ENCODE results near the gene BTG2.
A peak's percentile ranks its signal among the peaks of the same experiment; 100 is the strongest.

BTG2 gene

DNA sequence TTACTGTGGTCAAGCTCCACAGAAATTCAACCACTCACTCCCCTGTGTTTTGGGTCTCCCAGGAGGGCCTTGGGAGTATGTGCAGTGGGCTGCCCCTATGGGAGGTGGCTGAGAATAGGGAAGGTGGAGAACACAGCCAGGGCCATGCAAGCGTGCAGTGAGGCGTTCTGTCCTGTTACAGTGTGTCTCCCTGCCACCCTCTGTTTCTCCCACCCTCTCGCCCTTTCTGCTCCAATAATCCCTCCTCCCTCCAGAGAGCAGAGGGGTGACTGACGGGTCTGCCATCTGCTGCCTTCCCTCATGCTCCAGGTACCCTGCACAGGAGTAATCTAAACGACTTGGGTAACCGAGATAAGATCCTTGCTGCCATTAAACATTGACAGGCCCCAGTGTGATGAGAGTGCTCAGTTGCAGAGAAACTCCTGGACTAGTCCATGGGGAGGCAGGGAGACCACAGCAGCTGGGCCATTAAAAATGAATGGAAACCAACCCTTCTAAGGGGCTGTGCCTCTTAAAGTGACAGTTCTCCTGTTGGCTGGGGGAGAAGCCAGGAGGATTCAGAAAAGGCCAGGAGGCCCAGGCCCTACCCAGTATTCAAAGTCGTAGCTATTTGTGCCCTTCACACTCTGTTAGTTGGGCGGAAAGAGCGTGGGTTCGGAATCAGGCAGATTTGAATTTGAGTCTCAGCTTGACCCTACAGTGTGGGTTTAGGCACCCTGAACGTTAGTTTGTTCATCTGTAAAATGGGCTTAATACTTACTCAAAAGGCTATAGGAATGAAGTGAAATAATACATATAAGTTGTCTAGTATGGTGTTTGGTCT lies 22.4 kb upstream of the BTG2 start:
- Mint-ChIP-seq H3K27ac (no peak overlapping the region), H3K4me1 (ENCODE audit: low read depth) (peaks cover 53% of the 10 kb centered on the region)

DNA sequence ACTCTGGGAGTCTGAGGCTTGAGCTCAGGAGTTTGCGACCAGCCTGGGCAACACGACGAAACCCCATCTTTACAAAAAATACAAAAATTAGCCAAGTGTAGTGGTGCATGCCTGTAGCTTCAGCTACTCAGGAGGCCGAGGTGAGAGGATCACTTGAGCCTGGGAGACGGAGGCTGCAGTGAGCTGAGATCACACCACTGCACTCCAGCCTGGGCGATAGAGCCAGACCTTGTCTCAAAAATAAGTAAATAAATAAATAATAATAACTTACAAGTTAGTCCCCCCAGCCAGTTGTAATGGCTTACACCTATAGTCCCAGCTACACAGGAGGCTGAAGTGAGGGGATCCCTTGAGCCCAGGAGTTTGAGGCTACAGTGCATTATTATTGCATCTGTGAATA lies 21.7 kb upstream of the BTG2 start:
- Mint-ChIP-seq H3K36me3 (ENCODE audit: low read depth) (peaks cover 2% of the 10 kb centered on the region), H3K27me3 (no peaks in the 10 kb centered on the region), H3K9me3 (no peaks in the 10 kb centered on the region), H3K27ac (no peak overlapping the region), H3K4me3 (no peak overlapping the region), H3K4me1 (ENCODE audit: low read depth) (peaks cover 53% of the 10 kb centered on the region)
- no peak for DNase-seq

More for the DNA sequence above, 22.4 kb upstream of the BTG2 start:
- DNase-seq = no peak
- peaks cover under 1% of the 10 kb centered on the region for H3K36me3 Mint-ChIP-seq (ENCODE audit: low read depth)
- no peaks in the 10 kb centered on the region for H3K9me3 Mint-ChIP-seq
- H3K4me3 Mint-ChIP-seq = no peak overlapping the region
- no peaks in the 10 kb centered on the region for H3K27me3 Mint-ChIP-seq

DNA sequence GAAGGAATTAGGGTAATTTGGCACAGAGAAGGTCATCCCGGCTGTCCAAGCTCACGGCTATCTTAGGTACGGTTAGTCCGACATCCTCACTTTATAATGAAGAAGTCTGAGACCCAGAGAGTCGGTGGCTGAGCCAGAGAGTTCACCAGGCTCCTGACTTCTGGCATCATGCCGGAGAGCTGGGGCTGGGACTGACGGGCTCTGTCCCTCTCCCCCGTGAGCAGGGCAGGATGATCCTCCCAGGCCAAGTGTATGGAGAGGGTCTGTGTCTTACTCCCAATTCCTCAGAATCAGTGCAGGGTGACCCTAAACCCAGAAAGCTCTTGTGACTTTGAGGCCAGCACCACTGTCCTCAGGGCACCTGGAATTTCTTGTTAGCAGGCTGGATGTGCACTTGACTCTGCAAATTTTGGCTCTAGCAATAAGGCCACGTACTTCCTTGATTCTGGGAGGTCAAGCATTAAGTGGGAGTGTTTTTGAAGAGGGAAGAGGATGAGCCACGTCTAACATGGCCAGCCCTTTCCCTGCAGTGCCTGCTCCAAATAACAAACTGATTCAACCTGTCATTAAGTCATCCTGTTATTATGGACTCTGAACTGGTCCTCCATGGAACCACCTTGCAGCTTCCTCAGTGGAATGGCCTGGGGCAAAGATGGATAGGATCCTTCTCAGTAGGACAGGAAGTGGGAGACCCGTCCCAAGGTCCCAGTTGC lies 20.8 kb upstream of the BTG2 start:
- peaks cover 58% of the 10 kb centered on the region for H3K4me1 Mint-ChIP-seq (ENCODE audit: low read depth)
- no peak overlapping the region for H3K27ac Mint-ChIP-seq
- peaks cover 2% of the 10 kb centered on the region for H3K36me3 Mint-ChIP-seq (ENCODE audit: low read depth)

DNA sequence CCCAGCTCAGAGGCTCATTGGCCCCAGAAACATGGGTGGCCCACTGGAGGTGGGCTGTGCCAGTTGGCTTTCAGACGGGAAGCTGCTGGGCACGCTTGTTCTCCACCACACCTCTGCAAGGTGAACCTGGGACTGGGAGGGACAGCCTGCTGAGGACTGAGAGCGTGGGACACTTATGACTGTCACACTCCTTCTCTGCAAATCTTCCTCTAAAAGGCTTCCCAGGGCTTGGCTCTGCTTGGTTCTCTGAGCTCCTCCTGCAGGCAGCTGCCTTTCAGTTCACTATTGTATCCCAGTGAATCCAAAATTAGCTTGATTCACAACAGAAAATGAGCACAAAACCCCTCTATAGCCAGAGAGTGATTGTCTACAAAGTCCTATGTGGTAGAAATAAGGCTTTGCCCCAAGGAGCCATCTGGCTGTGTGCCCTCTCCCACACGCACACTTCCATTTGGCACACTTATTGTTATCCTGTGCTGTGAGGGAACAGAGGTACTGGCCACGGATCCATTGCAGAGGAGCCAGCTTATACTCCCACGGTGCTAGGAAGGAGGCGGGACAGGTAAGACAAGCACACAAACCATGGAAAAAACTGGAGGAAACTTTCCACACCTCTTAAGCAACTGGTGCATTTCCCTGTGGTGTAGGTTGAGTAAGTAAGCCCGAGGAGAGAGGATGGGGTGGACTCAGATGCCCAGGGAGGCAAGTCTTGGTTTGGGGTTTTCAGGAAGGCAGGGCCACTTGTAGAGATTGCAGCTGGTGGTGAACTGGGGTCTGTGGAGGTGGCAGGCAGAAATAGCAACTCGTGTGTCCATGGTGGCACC lies 18.9 kb upstream of the BTG2 start:
- Mint-ChIP-seq H3K27me3 (no peaks in the 10 kb centered on the region), H3K4me1 (ENCODE audit: low read depth) (peaks cover 68% of the 10 kb centered on the region), H3K36me3 (ENCODE audit: low read depth) (peaks cover 2% of the 10 kb centered on the region), H3K27ac (peak overlapping the region; percentile 99), H3K4me3 (peak overlapping the region; percentile 53), H3K9me3 (no peaks in the 10 kb centered on the region)
- DNase-seq = no peak

More for the DNA sequence above, 20.8 kb upstream of the BTG2 start:
- no peaks in the 10 kb centered on the region for H3K27me3 Mint-ChIP-seq
- H3K9me3 Mint-ChIP-seq = no peaks in the 10 kb centered on the region
- no peak for DNase-seq
- no peak overlapping the region for H3K4me3 Mint-ChIP-seq

DNA sequence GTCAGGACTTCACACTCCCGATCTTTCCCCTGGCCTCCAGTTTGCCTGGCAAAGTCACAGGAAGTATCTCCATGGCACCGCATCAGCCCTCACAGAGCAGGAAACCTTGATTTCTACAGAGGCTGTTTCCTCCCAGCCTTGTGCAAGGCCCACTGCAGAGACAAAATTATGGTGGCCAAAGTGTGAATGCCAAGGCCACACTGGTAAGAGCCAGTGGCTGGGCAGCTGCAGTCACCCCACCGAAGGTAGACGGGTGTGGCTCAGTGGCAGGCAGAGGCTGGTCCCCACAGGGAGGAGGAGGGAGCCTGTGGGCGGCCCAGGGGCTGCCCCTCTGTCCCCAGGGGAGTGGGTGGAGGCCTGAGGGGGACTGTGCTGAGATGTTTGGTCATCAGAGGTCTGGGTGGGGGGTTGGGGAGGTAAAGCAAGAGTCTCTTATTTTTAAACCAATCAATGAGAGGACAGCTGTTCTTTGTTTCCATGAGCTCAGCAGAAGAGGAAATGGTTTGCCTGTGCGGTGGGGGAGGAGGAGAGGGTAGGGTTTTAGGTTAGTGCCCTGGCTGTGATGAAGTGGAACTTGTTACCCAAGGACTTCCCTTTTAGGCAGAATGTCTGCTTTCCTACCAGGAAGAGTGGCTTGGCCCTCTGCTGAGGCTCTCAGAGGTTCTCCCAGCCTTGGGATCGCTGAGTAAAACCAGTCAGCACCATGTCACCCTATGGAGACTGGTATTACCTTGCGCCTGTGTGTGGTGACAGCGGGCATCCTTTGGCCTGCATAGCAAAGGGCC lies 18.0 kb upstream of the BTG2 start:
- peaks cover 3% of the 10 kb centered on the region for H3K9me3 Mint-ChIP-seq
- peaks cover 74% of the 10 kb centered on the region for H3K4me1 Mint-ChIP-seq (ENCODE audit: low read depth)
- H3K27me3 Mint-ChIP-seq = no peaks in the 10 kb centered on the region
- DNase-seq = peak; percentile 79
- peak overlapping the region; percentile 99 for H3K27ac Mint-ChIP-seq
- peaks cover 2% of the 10 kb centered on the region for H3K36me3 Mint-ChIP-seq (ENCODE audit: low read depth)
- peak overlapping the region; percentile 53 for H3K4me3 Mint-ChIP-seq

DNA sequence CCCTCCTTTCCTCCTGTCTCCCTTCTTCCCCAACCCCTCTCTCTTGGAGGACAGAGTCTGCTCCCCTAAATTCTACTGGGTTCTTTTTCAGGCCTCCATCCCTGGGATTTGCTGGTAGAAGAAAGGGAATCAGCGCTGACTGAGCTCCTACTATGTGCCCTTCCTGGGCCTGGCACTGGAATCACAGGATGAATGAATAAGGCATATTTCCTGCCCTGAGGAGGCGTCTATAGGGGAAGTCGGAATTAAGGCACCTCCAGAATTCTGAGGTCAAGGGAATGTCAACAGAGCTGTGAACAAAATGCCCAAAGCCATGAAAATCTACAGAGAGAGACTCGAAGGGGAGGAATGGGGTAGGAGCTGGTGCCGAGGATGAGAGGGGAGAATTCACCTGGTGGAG lies 17.4 kb upstream of the BTG2 start:
- peak overlapping the region; percentile 53 for H3K4me3 Mint-ChIP-seq
- DNase-seq = no peak
- peaks cover 2% of the 10 kb centered on the region for H3K36me3 Mint-ChIP-seq (ENCODE audit: low read depth)
- peak overlapping the region; percentile 99 for H3K27ac Mint-ChIP-seq
- H3K4me1 Mint-ChIP-seq (ENCODE audit: low read depth) = peaks cover 75% of the 10 kb centered on the region
- H3K27me3 Mint-ChIP-seq = no peaks in the 10 kb centered on the region
- peaks cover 3% of the 10 kb centered on the region for H3K9me3 Mint-ChIP-seq

DNA sequence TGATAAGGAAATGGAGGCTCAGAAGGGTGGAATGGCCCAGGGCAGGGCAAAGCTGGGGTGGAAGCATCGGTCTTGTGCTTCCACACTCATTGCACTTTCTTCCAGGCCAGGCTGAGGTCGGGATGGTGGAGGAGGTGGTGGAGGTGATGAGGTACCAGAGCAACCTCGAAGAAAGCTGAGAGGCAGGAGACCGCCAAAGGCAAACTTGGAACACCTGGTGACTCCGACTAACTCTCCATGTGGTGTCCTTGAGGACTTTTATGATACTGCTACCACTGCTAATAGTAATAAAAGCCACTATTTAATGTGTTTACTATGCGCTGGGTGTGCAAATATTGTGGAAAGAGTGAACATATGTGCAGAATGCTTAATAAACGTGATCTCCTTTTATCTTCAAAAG lies 16.9 kb upstream of the BTG2 start:
- H3K4me1 Mint-ChIP-seq (ENCODE audit: low read depth) = peaks cover 76% of the 10 kb centered on the region
- peak overlapping the region; percentile 82 for H3K4me3 Mint-ChIP-seq
- peak overlapping the region; percentile 99 for H3K27ac Mint-ChIP-seq
- no peaks in the 10 kb centered on the region for H3K27me3 Mint-ChIP-seq
- H3K36me3 Mint-ChIP-seq (ENCODE audit: low read depth) = peaks cover 2% of the 10 kb centered on the region
- peaks cover 3% of the 10 kb centered on the region for H3K9me3 Mint-ChIP-seq
- DNase-seq = no peak

DNA sequence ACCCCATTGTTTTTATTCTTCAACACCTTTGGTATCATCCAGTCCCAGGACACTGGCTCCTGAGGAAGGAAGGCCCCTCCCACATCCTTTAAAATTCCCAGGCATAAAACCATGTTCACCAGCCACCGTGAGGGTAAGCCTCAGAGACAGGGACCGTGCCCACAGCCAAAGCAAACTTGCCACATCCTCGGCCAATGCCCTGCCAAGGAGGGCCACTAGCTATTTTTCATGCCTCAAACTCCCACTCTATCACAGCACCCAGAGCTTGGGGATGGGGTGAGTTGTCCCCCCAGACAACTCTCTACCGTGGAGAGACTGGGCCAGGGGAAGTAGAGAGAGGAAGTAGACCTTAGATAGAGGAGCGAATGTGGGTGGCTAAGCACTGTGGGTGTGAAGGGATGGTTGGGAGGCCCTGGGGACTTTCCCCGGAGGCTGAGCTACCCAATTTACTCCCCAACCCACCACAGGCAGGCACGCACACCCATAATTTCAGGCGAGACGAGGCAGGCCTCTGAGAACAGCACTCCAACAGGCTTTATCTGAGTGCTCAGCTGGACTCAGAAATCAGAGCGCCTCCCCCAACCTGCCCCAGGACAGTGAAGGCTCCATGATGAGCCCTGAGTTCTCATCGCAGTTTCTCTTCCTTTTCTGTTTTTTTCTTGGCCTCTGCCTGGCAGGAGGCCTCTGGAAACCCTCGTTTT lies 15.9 kb upstream of the BTG2 start:
- Mint-ChIP-seq H3K4me3 (peak overlapping the region; percentile 82), H3K36me3 (ENCODE audit: low read depth) (peaks cover 2% of the 10 kb centered on the region), H3K4me1 (ENCODE audit: low read depth) (peaks cover 77% of the 10 kb centered on the region), H3K9me3 (peaks cover 3% of the 10 kb centered on the region), H3K27ac (peak overlapping the region; percentile 99), H3K27me3 (no peaks in the 10 kb centered on the region)
- DNase-seq = peak; percentile 88

DNA sequence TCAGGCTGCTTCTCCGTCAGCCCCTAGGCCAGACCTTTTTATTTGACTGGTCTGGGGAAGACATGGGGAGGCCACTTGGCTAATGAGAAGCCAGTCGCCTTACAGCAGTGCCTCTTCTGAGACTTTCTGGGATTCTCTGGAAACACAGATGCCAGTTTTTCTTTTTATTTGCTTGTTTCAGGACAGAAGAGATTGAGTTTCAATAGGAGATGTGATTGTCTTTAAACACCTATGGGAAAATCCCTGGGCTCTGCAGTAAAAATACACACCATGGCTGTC lies 15.4 kb upstream of the BTG2 start:
- peaks cover 3% of the 10 kb centered on the region for H3K9me3 Mint-ChIP-seq
- peaks cover 2% of the 10 kb centered on the region for H3K36me3 Mint-ChIP-seq (ENCODE audit: low read depth)
- peak overlapping the region; percentile 99 for H3K27ac Mint-ChIP-seq
- no peak for DNase-seq
- no peaks in the 10 kb centered on the region for H3K27me3 Mint-ChIP-seq
- peaks cover 81% of the 10 kb centered on the region for H3K4me1 Mint-ChIP-seq (ENCODE audit: low read depth)
- H3K4me3 Mint-ChIP-seq = peak overlapping the region; percentile 82

DNA sequence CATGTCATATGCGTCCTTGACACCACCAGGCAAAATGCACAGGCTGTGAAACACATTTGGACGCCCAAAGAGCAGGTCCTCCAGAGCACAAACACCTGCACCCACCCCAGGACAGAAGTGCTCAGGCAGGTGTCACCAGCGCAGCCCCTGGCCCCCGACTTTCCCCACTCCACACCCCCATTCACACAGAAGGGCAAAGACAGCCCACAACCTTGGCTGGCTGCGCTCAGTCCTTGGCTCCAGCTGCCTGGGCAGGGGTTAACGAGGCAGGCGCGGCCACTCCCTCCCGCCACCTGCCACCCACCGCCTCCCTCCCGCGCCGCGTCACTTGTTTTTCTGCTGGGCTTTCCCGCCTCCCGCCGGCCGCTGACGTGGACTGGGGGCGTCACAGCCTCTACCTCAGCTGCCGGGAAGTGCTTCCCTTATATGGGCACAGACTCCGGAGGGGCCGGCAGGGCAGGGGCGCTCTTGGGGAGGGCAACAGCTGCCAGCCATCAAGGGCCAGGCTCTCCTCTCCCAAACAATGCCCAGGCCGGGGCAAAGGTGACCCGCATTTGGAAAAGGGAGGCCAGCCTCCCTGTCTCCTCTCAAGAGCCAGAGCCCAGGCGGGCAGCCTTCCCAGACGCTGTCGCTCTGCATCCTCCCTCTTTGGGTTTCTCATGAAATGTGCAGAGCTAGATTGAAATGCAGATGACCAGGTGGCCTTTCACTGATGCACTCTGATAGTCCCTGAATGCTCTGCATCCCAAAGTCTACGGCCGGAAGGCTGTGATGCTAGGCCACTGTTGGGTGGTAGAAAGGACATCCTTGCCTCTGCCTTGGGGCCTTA lies 14.8 kb upstream of the BTG2 start:
- Mint-ChIP-seq H3K27ac (peak overlapping the region; percentile 99), H3K4me1 (ENCODE audit: low read depth) (peaks cover 86% of the 10 kb centered on the region), H3K4me3 (peak overlapping the region; percentile 82), H3K27me3 (no peaks in the 10 kb centered on the region), H3K36me3 (ENCODE audit: low read depth) (peaks cover 2% of the 10 kb centered on the region), H3K9me3 (peaks cover 3% of the 10 kb centered on the region)
- DNase-seq = peak; percentile 98

DNA sequence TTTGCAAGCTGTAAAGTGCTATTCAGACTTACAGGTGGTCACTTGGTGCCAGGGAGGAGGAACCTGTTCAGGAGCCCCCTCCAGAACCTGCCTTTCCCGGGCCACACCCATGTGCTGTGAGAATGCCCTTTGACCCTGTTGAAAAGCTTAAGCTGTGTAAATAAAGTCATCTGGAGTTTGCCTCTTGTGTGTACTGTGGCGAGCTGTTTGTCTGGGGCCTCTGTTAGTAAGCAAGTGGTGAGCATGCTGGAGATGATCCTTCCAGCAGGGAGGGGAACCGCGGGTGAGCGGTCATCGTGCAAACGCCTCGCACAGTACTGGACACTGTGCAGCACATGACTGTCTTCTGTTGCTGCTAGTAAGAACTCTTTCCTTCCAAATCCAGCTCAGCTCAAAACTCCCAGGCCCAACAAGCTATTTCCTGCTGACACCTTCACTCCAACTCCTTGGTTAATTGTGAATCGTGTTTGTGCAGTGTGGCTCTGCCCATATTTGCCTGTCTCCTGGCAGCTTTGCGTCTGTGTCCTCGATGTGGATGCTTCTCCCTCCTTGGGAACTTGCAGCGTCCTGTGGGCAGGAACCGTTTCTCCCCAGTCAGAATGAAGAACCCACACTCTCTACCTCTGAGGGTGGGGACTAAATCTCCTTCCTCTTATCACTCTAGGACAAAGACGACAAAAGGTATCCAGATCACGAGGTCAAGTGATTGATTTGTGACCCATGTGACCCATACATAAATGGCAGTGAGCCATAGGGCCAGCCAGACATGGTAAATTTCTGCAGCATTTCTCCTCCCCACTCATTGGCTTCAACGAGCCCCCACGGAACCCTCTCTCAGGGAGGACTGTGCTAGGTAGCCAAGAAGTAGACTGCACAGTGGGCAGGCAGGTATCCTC lies 13.9 kb upstream of the BTG2 start:
- Mint-ChIP-seq H3K27ac (peak overlapping the region; percentile 99), H3K36me3 (ENCODE audit: low read depth) (peaks cover 2% of the 10 kb centered on the region), H3K4me3 (peak overlapping the region; percentile 82), H3K9me3 (peaks cover 3% of the 10 kb centered on the region), H3K4me1 (ENCODE audit: low read depth) (peaks cover 86% of the 10 kb centered on the region), H3K27me3 (no peaks in the 10 kb centered on the region)
- no peak for DNase-seq

DNA sequence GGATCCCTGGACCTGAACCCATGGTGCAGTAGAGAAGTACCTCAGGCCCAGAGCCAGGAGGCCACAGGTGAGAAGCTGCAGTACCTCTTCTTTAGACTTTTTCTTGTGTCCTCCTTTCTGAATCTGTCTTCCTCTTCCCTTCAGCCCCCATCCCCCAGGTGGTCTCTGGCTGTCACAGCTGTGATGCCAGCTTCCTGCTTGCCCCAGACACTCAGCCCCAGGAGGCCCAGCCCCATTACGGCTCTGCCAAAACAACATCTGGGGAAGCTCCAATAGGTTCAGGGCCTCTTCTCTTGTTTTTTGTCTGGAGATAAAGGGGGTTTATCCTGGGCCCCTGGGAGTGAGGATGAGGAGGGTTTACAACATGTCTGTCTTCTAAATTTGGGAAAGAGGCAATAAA lies 9.5 kb upstream of the BTG2 start:
- no peak for DNase-seq
- peaks cover 69% of the 10 kb centered on the region for H3K4me1 Mint-ChIP-seq (ENCODE audit: low read depth)
- no peak overlapping the region for H3K27ac Mint-ChIP-seq
- peaks cover 3% of the 10 kb centered on the region for H3K9me3 Mint-ChIP-seq
- H3K4me3 Mint-ChIP-seq = no peak overlapping the region
- no peaks in the 10 kb centered on the region for H3K36me3 Mint-ChIP-seq (ENCODE audit: low read depth)
- no peaks in the 10 kb centered on the region for H3K27me3 Mint-ChIP-seq

Data from activated T-cell treated with anti-CD3 and anti-CD28 coated beads, Interleukin-2, amount 50 U/mL, for 24 hours (primary cell).